WERI-Rb-1 (cell line): ENCODE data around the gene PAX8.

Source experiments
- DNase-seq: peaks from one replicate; pipeline ENCODE4 v3.0.0-alpha.2; 2020
- H3K27ac ChIP-seq: fragments of 250-450 bp; sonication (Bioruptor Pico); 2 replicates; pipeline ENCODE4 v1.5.1; 2020; ENCODE audit warnings: mild to moderate bottlenecking, moderate library complexity
- H3K27me3 ChIP-seq: fragments of 250-450 bp; sonication (Bioruptor Pico); 2 replicates; pipeline ENCODE4 v1.5.1; 2021; ENCODE audit warnings: mild to moderate bottlenecking, low read depth, moderate library complexity; ENCODE audit not compliant: insufficient read depth, severe bottlenecking
- H3K36me3 ChIP-seq: fragments of 250-450 bp; sonication (Bioruptor Pico); 2 replicates; pipeline ENCODE4 v1.5.1; 2020; ENCODE audit warnings: mild to moderate bottlenecking, moderate library complexity
- H3K4me3 ChIP-seq: 2 replicates; pipeline ENCODE4 v1.5.1; 2011; ENCODE audit warnings: low read depth, mild to moderate bottlenecking, control low read depth, low read length
- H3K9me3 ChIP-seq: fragments of 250-450 bp; sonication (Bioruptor Pico); 2 replicates; pipeline ENCODE4 v1.5.1; 2021; ENCODE audit warnings: mild to moderate bottlenecking, moderate library complexity; ENCODE audit not compliant: severe bottlenecking
- TF ChIP-seq, protein P1 (sequence below): IDR thresholded peaks from 2 replicates; pipeline ENCODE4 v1.5.1; 2011; ENCODE audit warnings: low read depth, mild to moderate bottlenecking, control low read depth, inconsistent platforms, low read length

Gene PAX8

DNA sequence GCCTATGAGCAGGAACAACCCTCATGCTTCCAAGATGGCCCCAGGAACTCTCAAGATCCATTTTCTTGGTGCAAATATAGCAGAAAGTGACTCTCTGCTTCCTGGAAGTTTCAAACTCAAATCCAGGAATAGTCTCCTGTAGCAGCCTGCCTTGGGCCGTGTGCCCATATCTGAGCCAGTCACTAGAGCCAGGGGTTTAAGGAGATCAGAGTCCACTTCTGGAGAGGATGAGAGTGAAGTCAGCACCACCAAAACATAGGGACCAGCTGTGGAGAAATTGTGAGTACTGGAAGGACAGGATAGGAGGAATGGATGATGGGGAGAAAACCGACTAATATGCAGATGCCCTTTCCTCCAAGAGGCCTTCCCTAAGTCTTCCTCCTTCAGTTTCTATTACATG, 71.7 kb downstream of the PAX8 start:
- TF ChIP-seq, protein P1, sequence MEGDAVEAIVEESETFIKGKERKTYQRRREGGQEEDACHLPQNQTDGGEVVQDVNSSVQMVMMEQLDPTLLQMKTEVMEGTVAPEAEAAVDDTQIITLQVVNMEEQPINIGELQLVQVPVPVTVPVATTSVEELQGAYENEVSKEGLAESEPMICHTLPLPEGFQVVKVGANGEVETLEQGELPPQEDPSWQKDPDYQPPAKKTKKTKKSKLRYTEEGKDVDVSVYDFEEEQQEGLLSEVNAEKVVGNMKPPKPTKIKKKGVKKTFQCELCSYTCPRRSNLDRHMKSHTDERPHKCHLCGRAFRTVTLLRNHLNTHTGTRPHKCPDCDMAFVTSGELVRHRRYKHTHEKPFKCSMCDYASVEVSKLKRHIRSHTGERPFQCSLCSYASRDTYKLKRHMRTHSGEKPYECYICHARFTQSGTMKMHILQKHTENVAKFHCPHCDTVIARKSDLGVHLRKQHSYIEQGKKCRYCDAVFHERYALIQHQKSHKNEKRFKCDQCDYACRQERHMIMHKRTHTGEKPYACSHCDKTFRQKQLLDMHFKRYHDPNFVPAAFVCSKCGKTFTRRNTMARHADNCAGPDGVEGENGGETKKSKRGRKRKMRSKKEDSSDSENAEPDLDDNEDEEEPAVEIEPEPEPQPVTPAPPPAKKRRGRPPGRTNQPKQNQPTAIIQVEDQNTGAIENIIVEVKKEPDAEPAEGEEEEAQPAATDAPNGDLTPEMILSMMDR, result no peak
- Histone ChIP-seq H3K4me3 (no peak overlapping the region), H3K27me3 (no peaks in the 10 kb centered on the region), H3K9me3 (no peaks in the 10 kb centered on the region), H3K36me3 (no peaks in the 10 kb centered on the region), H3K27ac (no peak overlapping the region)
- no peak for DNase-seq

GRCh38 chr2:113206251-113206650, 72.5 kb downstream of the PAX8 start:
- Histone ChIP-seq H3K27me3 (no peaks in the 10 kb centered on the region), H3K4me3 (no peak overlapping the region), H3K27ac (no peak overlapping the region), H3K36me3 (no peaks in the 10 kb centered on the region), H3K9me3 (no peaks in the 10 kb centered on the region)
- no peak for DNase-seq
- TF ChIP-seq, protein P1, result no peak

- Histone ChIP-seq H3K27ac (no peak overlapping the region), H3K4me3 (no peak overlapping the region), H3K36me3 (no peaks in the 10 kb centered on the region), H3K27me3 (no peaks in the 10 kb centered on the region), H3K9me3 (no peaks in the 10 kb centered on the region)
- TF ChIP-seq, protein P1, result peak; percentile 96
- peak; percentile 76 for DNase-seq
Measured at GRCh38 chr2:113203901-113204519, 74.7 kb downstream of the PAX8 start.

- H3K4me3 ChIP-seq, result no peak overlapping the region
- no peaks in the 10 kb centered on the region for H3K9me3 ChIP-seq
- no peaks in the 10 kb centered on the region for H3K27me3 ChIP-seq
- H3K36me3 ChIP-seq, result no peaks in the 10 kb centered on the region
- TF ChIP-seq, protein P1, result no peak
- H3K27ac ChIP-seq, result no peak overlapping the region
- no peak for DNase-seq
Measured at GRCh38 chr2:113203217-113203530, 75.5 kb downstream of the PAX8 start.

- Histone ChIP-seq H3K36me3 (no peaks in the 10 kb centered on the region), H3K27ac (no peak overlapping the region), H3K4me3 (no peak overlapping the region), H3K27me3 (no peaks in the 10 kb centered on the region), H3K9me3 (no peaks in the 10 kb centered on the region)
- DNase-seq, result no peak
- TF ChIP-seq, protein P1, result 0 out of 2 replicates have a peak, but pooled peaks have one; percentile 16
Measured at GRCh38 chr2:113202305-113203216, 76.2 kb downstream of the PAX8 start.
